HG02798 (cell line): ENCODE data around the gene ARVCF.

Source experiments
- ATAC-seq: cut with Tn5 transposase; IDR thresholded peaks from one replicate; pipeline ENCODE4 v1.9.1; 2021; ENCODE audit warnings: mild to moderate bottlenecking; ENCODE audit not compliant: unreplicated experiment, poor library complexity

Gene ARVCF

DNA sequence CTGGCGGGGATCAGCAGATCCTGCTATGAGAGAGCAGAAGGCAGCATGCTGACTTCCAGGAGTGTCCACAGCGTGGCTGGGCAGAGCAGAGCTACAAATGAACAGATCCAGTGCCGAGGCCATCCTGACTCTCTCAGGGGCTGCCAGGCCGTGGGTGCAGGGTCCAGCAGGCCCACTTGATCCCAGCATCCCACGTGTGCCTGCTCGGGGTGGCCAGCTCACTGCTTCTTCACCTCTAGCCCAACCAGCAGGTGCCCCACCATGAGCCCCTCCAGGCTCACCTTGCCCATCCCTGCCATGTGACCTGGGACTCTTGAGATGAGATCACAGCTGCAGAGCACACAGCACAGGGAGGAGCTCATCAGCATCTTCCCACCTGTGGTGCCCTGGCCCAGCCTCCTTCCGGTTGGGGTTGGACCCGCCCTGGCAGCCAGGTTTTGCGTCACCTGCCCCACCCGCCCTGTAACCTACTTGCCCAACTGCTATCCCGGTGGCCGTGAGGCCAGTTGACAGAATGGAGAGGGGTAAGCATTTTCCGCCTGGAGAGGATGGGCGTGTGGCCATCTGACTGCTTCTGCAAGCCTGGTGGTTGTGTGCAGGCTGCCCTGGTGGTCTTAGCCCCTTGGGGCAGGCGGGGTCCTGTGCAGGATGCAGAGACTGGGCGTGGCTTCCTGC lies 15.2 kb upstream of the ARVCF start:
- ATAC-seq = no peak

DNA sequence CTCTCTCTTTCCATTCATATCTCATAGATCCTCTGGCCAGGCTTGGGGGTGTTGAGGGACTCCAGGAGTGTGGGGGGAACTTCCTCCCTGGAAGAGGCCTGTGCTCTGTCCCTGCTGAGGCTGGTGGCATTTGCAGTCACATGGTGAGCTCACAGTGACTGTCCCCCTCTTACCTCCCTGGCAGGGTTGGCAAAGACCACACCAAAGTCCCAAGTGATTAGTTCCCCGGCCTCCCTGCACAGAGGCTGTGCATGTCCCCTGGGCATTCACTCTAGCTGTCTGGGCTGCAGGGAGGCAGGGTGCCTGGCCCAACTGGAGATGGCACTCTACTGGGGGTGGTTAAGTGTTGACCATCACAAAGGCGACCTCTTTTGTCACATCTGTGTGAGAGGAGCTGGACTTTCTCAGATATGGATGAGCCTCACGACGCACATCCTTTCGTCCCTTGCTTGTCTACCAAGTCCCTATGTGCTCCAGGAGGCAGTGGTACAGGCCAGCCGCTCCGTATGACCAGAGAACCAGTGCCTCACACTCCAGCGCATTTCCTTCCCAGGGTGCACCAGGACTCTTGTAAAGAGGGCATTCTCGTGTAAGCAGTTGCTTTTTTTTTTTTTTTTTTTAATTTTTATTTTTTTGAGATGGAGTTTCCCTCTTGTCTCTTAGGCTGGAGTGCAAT lies 13.1 kb upstream of the ARVCF start:
- ATAC-seq = no peak

DNA sequence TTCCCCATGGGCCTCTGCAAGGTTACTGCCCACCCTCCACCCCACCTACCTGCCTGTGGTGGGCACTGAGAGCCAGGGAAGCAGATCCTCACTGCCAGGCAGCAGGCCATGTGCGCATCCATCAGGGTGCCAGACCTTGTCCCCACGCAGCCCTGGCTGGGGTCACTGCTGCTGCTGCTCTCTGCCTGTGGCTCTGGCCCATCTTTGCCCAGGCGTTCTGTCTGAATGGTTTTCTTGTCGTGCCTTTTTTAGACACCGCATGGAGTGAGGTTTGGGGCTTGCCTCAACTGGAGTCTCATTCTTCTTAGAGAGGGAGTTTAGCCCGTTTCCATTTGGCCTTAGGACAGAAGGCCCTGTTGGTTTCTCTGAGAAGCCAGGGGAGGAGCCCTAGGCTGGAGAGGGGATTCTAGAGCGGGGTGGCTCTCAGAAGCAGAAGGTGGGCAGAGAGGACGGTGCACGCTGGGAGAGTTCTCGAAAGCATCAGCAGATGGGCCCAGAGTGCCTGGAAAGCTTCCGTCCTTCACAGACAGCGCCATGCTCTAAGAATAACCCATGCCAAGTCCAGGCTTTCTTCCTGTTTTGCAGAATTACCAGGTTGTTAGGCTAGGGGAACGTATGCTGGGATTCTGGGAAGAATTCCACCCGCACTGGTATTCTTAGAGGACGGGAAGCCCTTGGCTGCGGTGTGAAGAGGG lies 12.4 kb upstream of the ARVCF start:
- ATAC-seq = no peak

DNA sequence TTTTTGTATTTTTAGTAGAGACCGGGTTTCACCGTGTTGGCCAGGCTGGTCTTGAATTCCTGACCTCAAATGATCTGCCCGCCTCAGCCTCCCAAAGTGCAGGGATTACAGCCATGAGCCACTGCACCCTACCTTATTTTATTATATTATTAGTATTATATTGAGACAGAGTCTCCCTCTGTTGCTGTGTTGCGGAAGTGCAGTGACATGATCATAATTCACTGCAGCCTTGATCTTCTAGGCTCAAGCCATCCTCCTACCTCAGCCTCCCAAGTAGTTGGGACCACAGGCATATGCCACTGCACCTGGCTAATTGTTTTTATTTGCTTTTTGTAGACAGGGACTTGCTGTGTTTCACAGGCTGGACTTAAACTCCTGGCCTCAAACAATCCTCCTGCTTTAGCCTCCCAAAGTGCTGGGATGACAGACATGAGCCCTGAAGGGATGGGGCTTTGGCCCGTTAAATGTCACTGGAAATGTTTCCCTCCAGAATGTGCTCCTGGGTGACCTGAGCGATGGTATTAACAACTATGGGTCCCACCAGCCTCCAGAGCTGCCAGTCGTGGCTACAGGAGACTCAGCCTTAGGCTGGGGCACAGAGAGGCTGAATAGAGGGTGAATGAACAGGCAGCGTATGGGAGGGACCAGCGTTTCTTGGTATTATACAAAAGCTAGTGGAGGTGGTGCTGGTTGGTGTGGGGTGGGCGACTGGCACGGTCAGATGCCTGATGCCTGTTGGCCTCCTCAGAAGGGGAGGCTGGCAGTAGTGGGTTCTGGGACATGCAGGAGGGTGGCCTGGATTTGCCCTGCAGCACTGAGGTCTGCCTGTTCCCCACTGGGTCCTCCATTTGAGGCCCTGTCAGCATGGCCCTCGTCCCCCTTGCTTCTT lies 11.6 kb upstream of the ARVCF start:
- no peak for ATAC-seq

DNA sequence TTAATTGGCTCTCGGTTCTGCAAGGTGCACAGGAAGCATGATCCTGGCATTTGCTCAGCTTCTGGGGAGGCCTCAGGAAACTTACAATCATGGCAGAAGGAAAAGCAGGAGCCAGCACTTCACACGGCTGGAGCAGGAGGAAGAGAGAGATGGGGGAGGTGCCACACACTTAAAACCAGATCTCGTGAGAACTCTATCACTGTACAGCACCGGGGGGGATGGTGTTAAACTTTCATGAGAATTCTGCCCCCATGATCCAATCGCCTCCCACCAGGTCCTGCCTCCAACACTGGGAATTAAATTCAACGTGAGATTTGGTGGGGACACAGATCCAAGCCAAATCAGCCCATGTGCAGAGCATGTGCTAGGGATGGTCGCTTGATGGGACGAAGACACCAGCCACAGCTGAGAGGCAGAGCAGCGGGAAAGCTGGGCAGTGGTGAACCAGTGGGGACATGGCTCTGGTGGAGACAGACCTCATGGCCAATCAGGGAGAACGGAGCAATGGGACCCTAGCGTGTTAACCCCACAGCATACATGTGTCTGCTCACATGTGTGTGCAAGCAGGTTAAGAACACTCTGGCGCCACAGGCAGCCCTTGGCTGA lies 10.5 kb upstream of the ARVCF start:
- ATAC-seq = no peak

DNA sequence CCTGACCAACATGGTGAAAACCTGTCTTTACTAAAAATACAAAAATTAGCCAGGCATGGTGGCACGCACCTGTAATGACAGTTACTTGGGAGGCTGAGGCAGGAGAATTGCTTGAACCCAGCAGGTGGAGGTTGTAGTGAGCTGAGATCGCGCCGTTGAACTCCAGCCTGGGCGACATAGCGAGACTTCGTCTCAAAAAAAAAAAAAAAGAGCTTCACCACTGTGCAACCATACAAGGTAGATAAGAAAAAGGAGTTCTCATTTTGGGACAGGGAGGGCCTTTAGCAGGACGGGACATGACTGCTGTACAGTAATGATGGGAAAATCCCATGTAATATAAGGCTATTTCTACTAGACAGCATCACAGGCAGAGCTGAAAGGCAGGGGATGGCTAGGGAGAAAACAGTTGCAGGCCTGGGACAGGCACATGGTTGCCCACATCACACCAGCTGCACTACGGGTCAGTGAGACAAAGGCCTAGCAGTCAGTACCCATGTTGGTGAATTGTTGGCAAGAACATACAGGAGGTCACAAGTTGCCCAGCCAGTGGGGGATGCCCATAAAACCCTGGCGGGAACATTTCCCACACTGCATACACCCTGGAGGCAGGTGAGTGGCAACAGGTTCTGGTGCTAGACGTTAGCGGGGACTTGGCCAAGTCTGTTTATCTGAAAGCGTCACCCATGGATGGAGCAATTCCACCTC lies 9.7 kb upstream of the ARVCF start:
- no peak for ATAC-seq

DNA sequence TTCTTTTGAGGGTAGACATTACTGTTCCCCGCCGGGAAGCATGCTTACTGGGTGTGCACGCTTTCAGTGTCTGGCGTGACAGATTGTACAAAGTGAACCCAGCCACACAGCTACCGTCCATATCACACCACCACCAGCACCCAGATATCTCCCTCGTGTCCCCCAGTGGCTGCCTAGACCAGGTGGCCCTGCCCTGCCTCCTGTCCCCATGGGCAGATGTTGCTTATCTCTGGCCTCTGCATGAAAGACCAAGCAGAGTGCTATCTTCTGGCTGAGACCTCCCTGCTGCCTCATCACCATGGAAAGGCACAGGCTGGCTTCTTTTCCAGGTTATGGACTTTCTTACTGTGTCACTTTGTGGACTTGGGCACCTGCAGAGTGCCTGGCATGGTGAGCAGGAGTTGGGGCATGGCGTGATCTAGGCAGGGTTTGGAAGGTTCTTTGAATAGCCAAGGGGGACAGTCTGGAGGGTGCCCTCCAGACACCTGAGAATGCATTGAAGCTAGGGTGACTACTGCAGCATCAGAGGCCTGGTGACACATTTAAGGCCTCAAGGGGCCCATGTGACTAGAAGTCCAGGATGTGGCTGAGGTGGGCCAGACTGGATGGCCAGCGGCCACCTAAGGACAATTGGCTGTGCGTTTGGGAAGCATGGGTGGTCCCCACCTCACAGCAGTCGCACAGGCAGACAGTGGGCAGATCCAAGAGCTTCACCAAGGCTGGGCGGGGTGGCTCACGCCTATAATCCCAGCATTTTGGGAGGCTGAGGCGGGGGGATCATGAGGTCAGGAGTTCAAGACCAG lies 9.0 kb upstream of the ARVCF start:
- no peak for ATAC-seq

DNA sequence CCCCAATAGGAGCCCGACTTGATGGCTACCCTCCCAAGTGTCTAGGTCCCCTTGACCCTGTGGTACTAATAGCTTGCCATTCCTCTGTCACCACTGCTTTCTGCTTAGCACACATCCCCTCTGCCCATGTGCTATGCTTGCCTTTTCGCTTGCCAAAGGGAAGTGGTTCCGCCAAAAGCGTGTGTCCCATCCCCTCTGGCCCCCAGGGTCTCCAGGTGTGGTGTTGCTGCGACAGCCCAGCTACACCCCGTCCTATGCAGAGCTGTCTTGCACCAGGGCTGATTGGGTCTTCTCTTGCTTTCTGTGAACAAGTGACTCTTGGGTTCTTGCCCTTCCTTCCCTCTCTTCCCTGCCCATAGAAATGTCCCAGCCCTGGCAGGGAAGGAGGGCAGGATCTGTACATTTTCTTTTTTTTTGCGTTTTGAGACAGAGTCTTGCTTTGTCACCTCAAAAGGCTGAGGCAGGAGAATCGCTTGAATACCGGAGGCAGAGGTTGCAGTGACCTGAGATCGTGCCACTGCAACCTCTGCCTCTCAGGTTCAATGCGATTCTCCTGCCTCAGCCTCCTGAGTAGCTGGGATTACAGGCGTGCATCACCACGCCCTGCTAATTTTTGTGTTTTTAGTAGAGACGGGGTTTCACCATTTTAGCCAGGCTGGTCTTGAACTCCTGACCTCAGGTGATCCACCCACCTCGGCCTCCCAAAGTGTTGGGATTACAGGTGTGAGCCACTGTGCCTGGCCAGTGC lies 8.2 kb upstream of the ARVCF start:
- no peak for ATAC-seq

DNA sequence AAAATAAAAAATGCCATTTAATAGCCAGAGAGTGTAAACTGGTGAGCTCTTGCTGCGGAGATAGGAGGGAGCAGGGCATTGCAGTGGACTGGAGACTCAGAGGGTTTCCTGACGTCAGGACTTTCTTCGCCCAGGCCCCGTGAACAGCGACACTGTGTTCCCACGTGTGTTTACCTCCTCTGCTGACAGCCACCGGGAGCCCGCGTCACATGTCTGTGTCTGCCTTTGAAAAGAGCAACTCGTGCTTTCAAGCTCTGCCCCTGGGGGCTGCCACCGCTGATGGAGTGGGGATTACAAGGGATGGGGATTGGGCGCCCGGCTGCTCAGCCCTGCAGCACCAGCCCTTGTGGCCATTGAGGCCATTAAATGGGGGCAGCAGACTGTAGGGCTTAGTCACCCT lies 7.6 kb upstream of the ARVCF start:
- no peak for ATAC-seq

DNA sequence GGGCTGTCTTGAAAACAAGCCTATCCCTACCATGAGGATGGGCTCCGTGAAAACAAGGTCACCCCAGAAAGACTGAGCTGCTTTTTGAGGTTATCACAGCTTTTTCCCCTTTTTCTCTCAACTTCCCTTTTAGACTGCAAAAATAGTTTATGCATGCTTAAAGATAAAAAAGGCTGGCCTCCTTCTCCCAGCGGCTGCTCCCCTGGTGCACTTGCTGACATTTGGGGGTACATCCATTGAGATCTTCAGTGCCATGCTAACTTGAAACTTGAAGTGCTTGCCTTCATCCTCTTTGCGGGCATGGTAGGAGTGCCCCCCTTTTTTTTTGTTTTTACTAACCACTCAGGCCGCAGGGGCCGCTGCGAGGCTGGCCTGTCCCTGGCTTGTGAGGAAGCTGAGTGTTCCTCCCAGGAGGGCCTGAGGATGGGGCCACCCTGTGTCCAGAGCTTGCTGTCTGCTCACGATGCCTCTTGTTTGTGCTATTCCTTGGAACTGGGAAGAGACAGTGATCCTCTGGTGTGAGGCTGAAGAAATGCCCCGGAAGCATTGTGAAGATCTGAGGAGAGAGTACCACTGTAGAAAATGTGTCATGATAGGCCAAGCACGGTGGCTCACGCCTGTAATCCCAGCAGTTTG lies 6.5 kb upstream of the ARVCF start:
- no peak for ATAC-seq

DNA sequence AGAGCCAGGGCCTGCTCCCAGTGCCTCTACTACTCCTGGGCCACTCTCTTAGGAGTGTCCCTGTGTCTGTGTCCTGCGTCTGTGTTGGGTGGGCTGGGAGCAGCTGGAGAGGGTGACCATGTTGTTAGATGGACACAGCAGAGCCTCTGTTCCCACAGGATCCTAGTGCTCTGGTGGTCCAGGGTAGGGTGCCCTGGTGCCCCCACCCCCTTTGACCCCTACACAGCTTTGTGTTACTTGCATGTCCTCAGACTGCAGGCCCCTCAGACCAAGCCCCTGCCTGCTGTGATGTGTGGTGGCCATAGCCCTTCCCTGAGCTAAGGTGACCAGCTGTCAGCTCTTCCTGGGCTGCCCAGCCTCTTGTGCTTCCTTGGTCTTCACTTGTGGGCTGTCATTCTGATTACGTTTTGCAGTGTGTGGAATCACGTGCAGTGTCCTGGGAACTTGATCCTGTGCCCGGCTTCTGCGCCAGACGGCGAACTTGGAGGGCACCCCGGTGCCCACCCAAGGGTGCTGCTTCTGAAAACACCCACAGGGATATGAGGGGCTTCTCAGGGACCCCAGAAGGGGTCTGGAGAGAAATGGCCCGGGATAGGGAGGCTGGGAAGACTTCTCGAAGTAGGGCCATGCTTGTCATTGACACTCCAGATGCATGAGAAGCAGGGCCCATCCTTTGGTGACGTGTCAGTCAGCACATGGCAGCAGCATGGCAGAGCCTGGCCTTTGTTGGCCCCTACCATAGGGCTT lies 5.8 kb upstream of the ARVCF start:
- ATAC-seq = no peak

DNA sequence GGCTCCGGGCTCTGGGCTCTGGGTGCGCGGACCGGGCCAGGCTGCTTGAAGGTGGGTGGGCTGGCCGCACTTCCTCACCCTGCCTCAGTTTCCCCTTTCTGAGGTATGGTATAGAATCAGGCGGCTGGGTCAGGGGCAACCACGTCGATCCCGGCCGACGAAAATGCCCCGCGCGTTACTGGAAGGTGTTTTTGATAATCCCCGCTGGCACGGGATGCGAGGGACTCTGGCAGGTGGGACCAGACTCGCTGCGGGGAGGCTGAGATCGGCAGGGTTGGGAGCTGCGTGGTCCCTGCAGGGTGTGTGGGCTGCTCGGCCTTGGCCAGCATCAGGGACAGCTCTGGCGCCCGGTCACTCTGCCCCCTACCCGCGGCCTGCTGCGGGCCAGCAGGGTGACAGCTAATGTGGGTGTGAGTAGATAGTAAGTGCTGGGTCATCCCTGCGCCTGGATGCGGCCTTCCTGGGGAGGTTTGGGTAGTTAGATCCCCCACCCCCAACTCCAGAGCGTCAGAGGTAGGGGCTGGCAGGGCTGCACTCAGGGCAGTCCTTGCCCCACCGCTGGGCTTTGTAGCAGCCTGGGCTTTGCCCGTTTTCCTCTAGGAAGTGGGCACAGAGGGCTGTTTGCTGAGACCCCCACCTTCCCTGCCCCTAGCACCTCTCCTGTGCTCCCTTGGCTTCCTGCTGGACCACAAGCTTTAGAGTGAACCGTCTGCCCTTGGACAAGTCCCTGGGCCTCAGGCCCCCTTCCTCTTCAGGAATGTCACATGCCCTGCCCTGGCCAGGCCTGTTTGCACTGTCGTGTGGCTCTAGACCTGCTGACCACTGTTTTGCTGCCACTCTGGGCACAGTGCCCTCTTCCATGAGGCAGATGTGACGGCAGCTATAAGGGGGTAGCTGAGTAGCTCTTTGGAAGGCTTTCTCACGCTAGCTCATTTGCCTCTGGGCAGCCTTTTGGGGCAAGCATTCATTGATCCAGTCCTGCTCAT lies 4.9 kb upstream of the ARVCF start:
- ATAC-seq = no peak

DNA sequence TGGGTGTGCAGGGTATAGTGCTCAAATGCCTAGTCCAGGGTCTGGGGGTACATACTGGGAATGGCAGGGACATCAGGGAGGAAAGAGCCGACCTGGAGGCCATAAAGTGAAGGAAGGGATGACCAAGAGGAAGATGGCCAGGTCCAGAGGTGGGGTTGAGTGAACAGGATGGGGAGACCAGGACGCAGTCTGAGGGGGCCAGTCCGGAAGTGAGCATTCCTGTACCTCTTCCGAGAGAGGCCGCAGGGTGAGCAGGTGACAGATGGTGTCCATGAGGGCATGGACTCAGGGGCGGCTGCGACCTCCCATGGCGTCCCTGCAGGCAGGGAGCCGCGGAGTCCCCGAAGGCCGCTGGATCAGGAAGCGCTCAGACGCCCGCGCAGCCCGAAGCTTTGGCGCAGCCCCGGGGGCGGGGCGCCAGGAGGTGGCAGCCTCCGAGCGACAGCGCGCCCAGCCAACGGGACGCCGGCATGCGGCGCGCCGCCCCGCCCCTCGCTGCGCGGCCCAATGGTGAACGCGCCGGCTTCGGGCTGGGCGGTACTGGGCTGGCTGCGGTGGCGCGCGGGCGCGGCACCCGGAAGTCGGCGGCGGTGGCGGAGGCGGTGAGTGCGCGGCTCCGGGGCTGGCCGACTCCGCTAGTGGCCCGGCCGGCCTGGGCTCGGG lies 4.0 kb upstream of the ARVCF start, which contains the start of gene TANGO2:
Gene TANGO2 (plus strand): TSS at position 578 of the 663 bp plus-strand sequence. CDS start 15,689 bp downstream, outside the sequence.
- peak; percentile 84 for ATAC-seq

DNA sequence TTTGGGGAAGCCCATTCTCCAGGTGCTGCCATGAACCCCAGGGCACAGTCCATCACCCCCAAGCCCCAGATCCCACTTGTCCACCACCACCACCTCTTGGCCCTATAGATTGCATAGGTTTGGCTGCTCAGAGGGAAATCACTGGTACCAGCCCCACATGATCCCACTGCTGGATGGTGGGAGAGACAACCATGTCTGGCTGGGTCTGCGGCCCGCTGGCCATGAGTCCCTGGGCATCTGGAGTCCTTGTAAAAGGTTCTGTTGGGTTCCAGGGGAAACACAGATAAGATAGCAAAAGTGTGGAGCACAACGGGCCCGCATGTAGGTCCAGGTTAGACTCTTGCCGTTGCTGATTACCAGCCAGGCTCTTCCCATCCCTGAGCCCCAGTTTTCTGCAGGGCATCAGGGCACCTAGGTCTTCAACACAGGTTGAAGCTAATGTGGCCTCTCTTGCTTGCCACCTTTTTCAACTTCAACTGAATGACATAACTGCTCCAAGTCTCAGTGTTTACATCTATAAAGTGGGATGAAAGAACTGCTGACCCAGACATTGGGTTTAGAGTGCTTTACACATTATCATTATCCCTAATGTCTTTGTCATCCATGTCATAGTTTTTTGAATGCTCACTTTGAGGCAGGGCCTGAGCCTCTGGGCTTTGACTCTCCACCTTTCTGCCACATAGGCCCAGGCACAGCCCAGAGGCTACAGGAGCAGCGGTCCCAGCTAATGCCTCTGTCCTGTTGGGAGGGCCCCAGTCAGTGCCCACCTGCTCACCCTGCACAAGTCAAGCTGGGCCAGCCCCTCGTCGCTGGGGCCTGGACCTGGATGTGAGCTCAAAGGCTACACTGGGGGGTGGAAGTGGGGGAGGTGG lies 3.3 kb upstream of the ARVCF start:
- ATAC-seq = no peak
